Measurements from ENCODE around the gene ALDH8A1.

DNA sequence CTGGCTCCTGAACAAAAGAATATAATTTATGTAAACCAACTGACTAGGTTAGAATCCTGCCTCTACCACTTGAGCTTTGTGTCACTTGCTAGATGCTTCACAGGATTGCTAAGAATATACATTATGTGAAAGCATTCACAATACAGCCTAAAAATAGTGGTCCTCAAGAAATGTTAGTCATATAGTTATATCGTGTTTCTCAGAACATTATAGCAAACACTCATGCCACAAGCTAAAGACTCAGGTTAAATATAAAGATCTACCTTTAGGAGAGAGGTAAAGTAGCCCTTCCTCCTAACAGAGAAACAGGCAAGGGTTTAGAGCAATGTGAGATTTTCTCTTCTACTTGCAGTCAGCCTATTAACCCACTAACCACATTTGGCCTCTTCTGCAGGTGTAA lies 17.8 kb upstream of the ALDH8A1 start:
- TF ChIP-seq, protein P1, sequence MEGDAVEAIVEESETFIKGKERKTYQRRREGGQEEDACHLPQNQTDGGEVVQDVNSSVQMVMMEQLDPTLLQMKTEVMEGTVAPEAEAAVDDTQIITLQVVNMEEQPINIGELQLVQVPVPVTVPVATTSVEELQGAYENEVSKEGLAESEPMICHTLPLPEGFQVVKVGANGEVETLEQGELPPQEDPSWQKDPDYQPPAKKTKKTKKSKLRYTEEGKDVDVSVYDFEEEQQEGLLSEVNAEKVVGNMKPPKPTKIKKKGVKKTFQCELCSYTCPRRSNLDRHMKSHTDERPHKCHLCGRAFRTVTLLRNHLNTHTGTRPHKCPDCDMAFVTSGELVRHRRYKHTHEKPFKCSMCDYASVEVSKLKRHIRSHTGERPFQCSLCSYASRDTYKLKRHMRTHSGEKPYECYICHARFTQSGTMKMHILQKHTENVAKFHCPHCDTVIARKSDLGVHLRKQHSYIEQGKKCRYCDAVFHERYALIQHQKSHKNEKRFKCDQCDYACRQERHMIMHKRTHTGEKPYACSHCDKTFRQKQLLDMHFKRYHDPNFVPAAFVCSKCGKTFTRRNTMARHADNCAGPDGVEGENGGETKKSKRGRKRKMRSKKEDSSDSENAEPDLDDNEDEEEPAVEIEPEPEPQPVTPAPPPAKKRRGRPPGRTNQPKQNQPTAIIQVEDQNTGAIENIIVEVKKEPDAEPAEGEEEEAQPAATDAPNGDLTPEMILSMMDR (IDR thresholded peaks at IDR 0.05): no peak
- no peak for TF ChIP-seq POLR2A (IDR thresholded peaks at IDR 0.05)
